AML-193 (cell line): Measurements from ENCODE around the gene IL2RA.
"Not testable (repeated sequence)": the region's sequence is repeated elsewhere in the genome, so short reads cannot be mapped to it uniquely, and the experiment has no call there.

ENCODE experiments used
- DNase-seq, 2 experiments: peaks; one replicate each; lab custom pipeline; 2025; lab: John Stamatoyannopoulos, UW

IL2RA gene

GRCh38 chr10:6062101-6062771 lies at the start of gene IL2RA:
Gene IL2RA (minus strand): TSS chr10:6062367. CDS start chr10:6062151, 216 bp downstream.
- peak; percentile 43 to 57 for DNase-seq

DNA sequence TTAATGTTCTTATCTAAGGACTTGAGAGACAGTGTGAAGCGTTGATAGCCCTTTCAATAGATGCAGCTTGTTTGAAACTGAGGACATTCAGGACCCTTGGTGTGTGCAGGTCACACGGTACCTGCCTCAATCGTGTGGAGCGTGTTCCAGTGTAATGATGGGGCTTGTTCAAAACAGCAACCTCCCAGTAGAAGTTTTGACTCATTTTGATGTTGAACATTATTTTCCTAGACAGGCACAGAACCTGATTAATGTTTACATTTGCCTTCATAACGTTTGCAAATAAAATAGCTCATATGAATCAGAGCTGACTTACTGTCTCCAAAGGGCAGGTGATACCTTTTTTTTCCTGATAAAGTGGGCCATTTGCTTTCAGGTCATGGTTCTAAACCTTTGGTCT lies 48.0 kb upstream of the IL2RA start:
- DNase-seq, result no peak

DNA sequence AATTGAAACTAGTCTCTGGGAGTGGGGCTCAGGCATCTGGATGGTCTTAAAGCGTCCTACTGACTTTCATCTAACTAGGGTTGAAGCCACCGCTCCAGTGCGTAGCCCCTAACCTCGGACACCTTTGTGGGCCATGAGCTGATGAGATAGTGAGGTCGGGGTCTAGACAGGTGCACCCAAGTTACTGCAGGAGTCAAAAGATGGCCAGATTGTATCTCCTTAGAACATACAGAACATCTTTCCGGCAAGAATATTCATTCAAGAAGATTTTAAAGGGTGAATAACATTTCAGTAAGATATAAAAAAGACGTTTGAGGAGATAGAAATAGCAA lies 47.2 kb upstream of the IL2RA start:
- no peak for DNase-seq

GRCh38 chr10:6108631-6109443 lies 46.7 kb upstream of the IL2RA start:
- DNase-seq, result peak in 1 of 2 experiments; percentile 10

- DNase-seq, result no peak
These were observed 45.9 kb upstream of the IL2RA start for GRCh38 chr10:6108072-6108471.

GRCh38 chr10:6107616-6108015 lies 45.4 kb upstream of the IL2RA start:
- not testable (repeated sequence) for DNase-seq

- DNase-seq, result no peak
These were observed 41.4 kb upstream of the IL2RA start for GRCh38 chr10:6103591-6103990.

GRCh38 chr10:6102128-6102527 lies 40.0 kb upstream of the IL2RA start:
- DNase-seq, result no peak

DNA sequence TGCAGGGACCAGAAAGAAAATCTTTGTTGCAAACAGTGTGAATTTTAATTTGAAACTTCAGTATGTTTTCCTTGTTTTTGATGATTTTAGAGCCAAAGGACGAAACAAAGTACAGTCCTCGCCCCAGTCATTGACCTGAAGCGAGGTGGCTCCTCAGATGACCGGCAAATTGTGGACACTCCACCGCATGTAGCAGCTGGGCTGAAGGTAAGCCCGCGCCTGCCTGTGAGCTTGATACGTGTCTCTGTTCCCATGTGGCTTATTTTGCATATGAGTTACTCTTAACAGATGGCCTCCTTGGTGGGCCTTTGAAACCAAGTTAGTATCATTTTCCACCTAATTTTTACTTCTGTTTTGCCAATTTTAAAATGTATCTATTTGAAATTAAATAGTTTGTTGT lies 39.0 kb upstream of the IL2RA start:
- no peak for DNase-seq

- no peak for DNase-seq
These were observed 38.2 kb upstream of the IL2RA start for GRCh38 chr10:6100370-6100769.

- DNase-seq, result no peak
These were observed 36.0 kb upstream of the IL2RA start for GRCh38 chr10:6098156-6098555.

GRCh38 chr10:6097063-6097462 lies 34.9 kb upstream of the IL2RA start:
- no peak for DNase-seq

- no peak for DNase-seq
These were observed 33.8 kb upstream of the IL2RA start for GRCh38 chr10:6095810-6096570.

GRCh38 chr10:6092731-6093130 lies 30.6 kb upstream of the IL2RA start:
- DNase-seq, result peak in 1 of 2 experiments; percentile 6

GRCh38 chr10:6091630-6092029 lies 29.5 kb upstream of the IL2RA start:
- no peak for DNase-seq

GRCh38 chr10:6089334-6090219 lies 27.4 kb upstream of the IL2RA start:
- DNase-seq, result peak in 1 of 2 experiments; percentile 21

- DNase-seq, result peak; percentile 85 to 86
These were observed 26.7 kb upstream of the IL2RA start, which contains the start of gene RBM17 for GRCh38 chr10:6088721-6089333. Gene RBM17 (plus strand): TSS chr10:6089034. CDS start chr10:6097066, 8,032 bp downstream.

DNA sequence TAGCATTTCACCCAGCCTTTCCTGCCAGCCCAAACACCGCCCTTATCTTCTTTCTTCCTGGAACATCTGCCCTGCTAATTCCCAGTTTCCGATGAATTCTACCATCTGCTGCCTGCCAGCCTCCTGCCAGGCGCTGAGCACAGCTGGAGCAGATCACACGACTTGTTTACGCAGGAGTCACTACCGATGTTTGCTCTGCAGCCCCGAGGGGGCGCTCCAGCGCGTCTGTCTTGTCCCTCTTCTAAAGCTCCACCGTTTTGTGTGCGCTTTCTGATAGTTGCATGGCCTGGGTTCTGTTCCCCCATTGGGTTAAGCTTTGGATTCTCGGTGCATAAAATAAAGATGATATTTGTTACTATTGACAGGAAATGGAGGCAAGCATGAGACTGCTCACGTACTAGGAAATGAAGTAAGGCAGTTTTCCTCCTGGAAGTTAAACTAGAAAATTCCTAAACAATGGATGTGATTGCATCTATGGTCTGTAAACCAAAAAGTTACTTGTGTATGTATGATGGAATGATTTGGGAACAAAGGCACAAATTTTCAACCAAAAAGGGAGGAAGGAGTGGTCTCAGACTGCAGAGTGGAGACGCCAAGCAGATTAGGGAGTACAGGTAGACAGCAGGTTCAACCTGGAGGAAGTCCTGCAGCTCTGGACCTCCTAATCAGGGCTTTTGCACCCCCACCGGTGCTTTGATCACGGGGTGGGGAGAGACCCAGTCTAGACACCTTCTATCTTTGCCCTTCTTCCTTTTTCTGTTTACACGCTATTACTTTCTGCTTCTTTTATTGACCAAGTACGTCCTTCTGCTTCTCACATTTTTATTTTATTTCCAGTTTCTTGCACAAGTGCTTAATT lies 24.4 kb upstream of the IL2RA start:
- peak; percentile 68 to 71 for DNase-seq

GRCh38 chr10:6083523-6084475 lies 21.6 kb upstream of the IL2RA start:
- no peak for DNase-seq
